ENCODE measurements around the gene ACSL1.

GRCh38 chr4:184732126-184732525 is 93.6 kb downstream of the ACSL1 start:
- no peak for TF ChIP-seq EZH2 (IDR thresholded peaks at IDR 0.05; ENCODE audit: insufficient read depth, poor library complexity, severe bottlenecking)
- no peak for TF ChIP-seq EZH2phosphoT487 (IDR thresholded peaks at IDR 0.05; ENCODE audit: insufficient read depth, low read depth)
